Loucy (cell line): ENCODE measurements around the gene SOST.

Source experiments
- H2AFZ ChIP-seq: fragments of 200-600 bp; sonication (generic); 2 replicates; pipeline ENCODE4 v1.6.0; 2016; ENCODE audit warnings: antibody characterized with exemption, mild to moderate bottlenecking, low read length, moderate library complexity
- H3F3A ChIP-seq: fragments of 200-600 bp; 2 replicates; pipeline ENCODE4 v1.6.0; 2016; ENCODE audit warnings: antibody characterized with exemption, low read depth, mild to moderate bottlenecking
- H3K27me3 ChIP-seq: fragments of 200-600 bp; sonication (generic); 2 replicates; pipeline ENCODE4 v1.6.1; 2014; ENCODE audit warnings: low read length, mild to moderate bottlenecking; ENCODE audit not compliant: insufficient read depth, poor library complexity, severe bottlenecking
- H3K36me3 ChIP-seq: fragments of 200-600 bp; sonication (generic); 2 replicates; pipeline ENCODE4 v1.6.1; 2016; ENCODE audit warnings: low read length; ENCODE audit not compliant: insufficient read depth
- H3K4me1 ChIP-seq: fragments of 200-600 bp; sonication (generic); 2 replicates; pipeline ENCODE4 v1.5.1; 2014; ENCODE audit warnings: low read length, mild to moderate bottlenecking; ENCODE audit not compliant: insufficient read depth, poor library complexity, severe bottlenecking
- H3K4me2 ChIP-seq: fragments of 200-600 bp; sonication (generic); 2 replicates; pipeline ENCODE4 v1.6.0; 2014; ENCODE audit warnings: antibody characterized with exemption, low read length, low read depth, mild to moderate bottlenecking; ENCODE audit not compliant: poor library complexity, severe bottlenecking
- H3K4me3 ChIP-seq: fragments of 200-600 bp; sonication (generic); 2 replicates; pipeline ENCODE4 v1.5.1; 2014; ENCODE audit warnings: low read length, mild to moderate bottlenecking, mixed read lengths; ENCODE audit not compliant: poor library complexity, severe bottlenecking
- H3K79me2 ChIP-seq: fragments of 200-600 bp; sonication (generic); 2 replicates; pipeline ENCODE4 v1.6.1; 2014; ENCODE audit warnings: low read length; ENCODE audit not compliant: insufficient read depth
- H3K9ac ChIP-seq: fragments of 200-600 bp; sonication (generic); 2 replicates; pipeline ENCODE4 v1.6.0; 2014; ENCODE audit warnings: mild to moderate bottlenecking, low read depth, low read length, moderate library complexity; ENCODE audit not compliant: poor library complexity, severe bottlenecking
- H3K9me2 ChIP-seq: fragments of 200-600 bp; sonication (generic); replicated peaks from 2 replicates; pipeline ENCODE4 v1.6.1; 2016; ENCODE audit warnings: low read depth, low read length, mixed read lengths
- H3K9me3 ChIP-seq: fragments of 200-600 bp; sonication (generic); 2 replicates; pipeline ENCODE4 v1.6.1; 2014; ENCODE audit warnings: mild to moderate bottlenecking, antibody characterized with exemption, low read length, low read depth; ENCODE audit not compliant: insufficient read depth
- H4K20me1 ChIP-seq: fragments of 200-600 bp; sonication (generic); 2 replicates; pipeline ENCODE4 v1.6.0; 2014; ENCODE audit warnings: antibody characterized with exemption, low read length, mild to moderate bottlenecking; ENCODE audit not compliant: insufficient read depth, poor library complexity, severe bottlenecking
- CTCF ChIP-seq: fragments of 200-600 bp; sonication (generic); conservative IDR thresholded peaks from 2 replicates; pipeline ENCODE4 v1.5.1; 2014; ENCODE audit warnings: mild to moderate bottlenecking, antibody characterized with exemption, low read length
- EZH2phosphoT487 ChIP-seq: fragments of 200-600 bp; IDR thresholded peaks from 2 replicates; pipeline ENCODE4 v1.6.1; 2018; ENCODE audit warnings: antibody characterized with exemption, mild to moderate bottlenecking, moderate library complexity, borderline replicate concordance

Gene SOST

GRCh38 chr17:43737722-43738121, 20.9 kb downstream of the SOST start:
- H2AFZ ChIP-seq: no peak overlapping the region
- TF ChIP-seq EZH2phosphoT487 (no peak), CTCF (no peak)
- H3F3A ChIP-seq: no peaks in the 10 kb centered on the region
- H3K9me2 ChIP-seq: no peaks in the 10 kb centered on the region
- H3K4me3 ChIP-seq: no peak overlapping the region
- peaks cover 5% of the 10 kb centered on the region for H3K27me3 ChIP-seq
- H3K9me3 ChIP-seq: no peaks in the 10 kb centered on the region
- H3K9ac ChIP-seq: no peak overlapping the region
- H4K20me1 ChIP-seq: no peaks in the 10 kb centered on the region
- H3K4me2 ChIP-seq: no peak overlapping the region
- H3K36me3 ChIP-seq: no peaks in the 10 kb centered on the region
- H3K4me1 ChIP-seq: no peaks in the 10 kb centered on the region
- H3K79me2 ChIP-seq: no peaks in the 10 kb centered on the region

- H4K20me1 ChIP-seq: no peaks in the 10 kb centered on the region
- no peak overlapping the region for H3K4me2 ChIP-seq
- H3K79me2 ChIP-seq: no peaks in the 10 kb centered on the region
- H2AFZ ChIP-seq: no peak overlapping the region
- no peaks in the 10 kb centered on the region for H3K9me3 ChIP-seq
- no peaks in the 10 kb centered on the region for H3K9me2 ChIP-seq
- H3K4me1 ChIP-seq: no peaks in the 10 kb centered on the region
- peaks cover 5% of the 10 kb centered on the region for H3K27me3 ChIP-seq
- no peaks in the 10 kb centered on the region for H3F3A ChIP-seq
- TF ChIP-seq CTCF (no peak), EZH2phosphoT487 (no peak)
- H3K9ac ChIP-seq: no peak overlapping the region
- H3K4me3 ChIP-seq: no peak overlapping the region
- no peaks in the 10 kb centered on the region for H3K36me3 ChIP-seq
Observed at GRCh38 chr17:43736389-43736788, 22.2 kb downstream of the SOST start.

DNA sequence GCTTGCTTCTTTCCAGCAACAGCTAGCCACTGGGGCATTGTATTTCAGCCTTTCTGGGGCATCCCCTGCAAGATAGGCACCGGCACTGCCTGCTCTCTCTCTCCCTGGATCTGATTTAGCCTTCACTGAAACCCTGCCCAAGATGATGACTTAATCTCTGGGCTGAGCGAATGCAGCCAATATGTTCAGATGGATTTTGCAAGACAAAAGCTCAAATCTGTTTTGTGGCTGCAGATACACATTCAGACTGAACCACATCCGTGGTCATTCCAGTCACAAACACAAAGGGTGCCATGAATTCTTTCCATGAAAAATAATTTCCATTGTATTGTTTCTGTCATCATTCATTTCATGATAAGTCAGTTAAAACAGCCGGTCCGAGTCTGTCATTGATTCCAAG, 24.2 kb downstream of the SOST start:
- Histone ChIP-seq H3K4me3 (no peak overlapping the region), H4K20me1 (no peaks in the 10 kb centered on the region), H3F3A (no peaks in the 10 kb centered on the region), H3K9ac (no peak overlapping the region), H2AFZ (no peak overlapping the region), H3K9me2 (no peaks in the 10 kb centered on the region), H3K36me3 (no peaks in the 10 kb centered on the region), H3K27me3 (peaks cover 5% of the 10 kb centered on the region), H3K79me2 (no peaks in the 10 kb centered on the region), H3K9me3 (no peaks in the 10 kb centered on the region), H3K4me2 (no peak overlapping the region), H3K4me1 (no peaks in the 10 kb centered on the region)
- TF ChIP-seq CTCF: no peak
- no peak for TF ChIP-seq EZH2phosphoT487
